Mesendoderm (in vitro differentiated cells): ENCODE results near the gene GGPS1. TPM values are rescaled to one million over a fixed set of nuclear protein-coding genes. Genes with fewer than 3 reads are reported as not detected.
"Not testable (repeated sequence)": the region's sequence is repeated elsewhere in the genome, so short reads cannot be mapped to it uniquely, and the experiment has no call there.

Experiments used
- DNase-seq: peaks from one replicate; pipeline ENCODE4 v3.0.0; 2013
- H2AK5ac ChIP-seq: 2 replicates; pipeline ENCODE4 v1.6.1; 2013; ENCODE audit warnings: low read length, inconsistent platforms
- H2BK120ac ChIP-seq: 2 replicates; pipeline ENCODE4 v1.6.1; 2013; ENCODE audit warnings: low read depth, mild to moderate bottlenecking, low read length, moderate library complexity, mixed read lengths
- H2BK15ac ChIP-seq: replicated peaks from 2 replicates; pipeline ENCODE4 v1.6.1; 2013; ENCODE audit warnings: low read depth, mild to moderate bottlenecking, moderate library complexity
- H2BK5ac ChIP-seq: 2 replicates; pipeline ENCODE4 v1.6.1; 2013; ENCODE audit warnings: low read length, inconsistent platforms
- H3K18ac ChIP-seq: 2 replicates; pipeline ENCODE4 v1.6.1; 2013; ENCODE audit warnings: mild to moderate bottlenecking, low read length, mixed read lengths
- H3K23ac ChIP-seq: one replicate; pipeline ENCODE4 v1.6.1; 2013; ENCODE audit warnings: low read length
- H3K27ac ChIP-seq: 2 replicates; pipeline ENCODE4 v1.5.1; 2013; ENCODE audit warnings: low read depth, mild to moderate bottlenecking, inconsistent platforms, low read length, moderate library complexity
- H3K27me3 ChIP-seq: 2 replicates; pipeline ENCODE4 v1.6.1; 2013; ENCODE audit warnings: low read length, control low read depth, mild to moderate bottlenecking, inconsistent platforms; ENCODE audit not compliant: insufficient read depth, poor library complexity
- H3K36me3 ChIP-seq: 2 replicates; pipeline ENCODE4 v1.6.1; 2013; ENCODE audit warnings: low read length, inconsistent platforms; ENCODE audit not compliant: control insufficient read depth, insufficient read depth
- H3K4ac ChIP-seq: one replicate; pipeline ENCODE4 v1.6.1; 2013; ENCODE audit warnings: low read depth, mild to moderate bottlenecking, low read length, moderate library complexity
- H3K4me1 ChIP-seq: 2 replicates; pipeline ENCODE4 v1.6.1; 2013; ENCODE audit warnings: low read depth, low read length, inconsistent platforms; ENCODE audit not compliant: control insufficient read depth
- H3K4me2 ChIP-seq: 2 replicates; pipeline ENCODE4 v1.6.1; 2013; ENCODE audit warnings: low read length
- H3K4me3 ChIP-seq: 2 replicates; pipeline ENCODE4 v1.5.1; 2013; ENCODE audit warnings: mild to moderate bottlenecking, low read length
- H3K56ac ChIP-seq: one replicate; pipeline ENCODE4 v1.6.1; 2013; ENCODE audit warnings: low read length
- H3K79me1 ChIP-seq: 2 replicates; pipeline ENCODE4 v1.6.1; 2013; ENCODE audit warnings: low read length, inconsistent platforms
- H3K79me2 ChIP-seq: 2 replicates; pipeline ENCODE4 v1.6.1; 2013; ENCODE audit warnings: mild to moderate bottlenecking, low read length; ENCODE audit not compliant: control insufficient read depth, insufficient read depth
- H3K9ac ChIP-seq: 2 replicates; pipeline ENCODE4 v1.6.1; 2013; ENCODE audit warnings: low read length, inconsistent platforms
- H4K5ac ChIP-seq: one replicate; pipeline ENCODE4 v1.6.1; 2013; ENCODE audit warnings: low read length
- H4K8ac ChIP-seq: one replicate; pipeline ENCODE4 v1.6.1; 2013; ENCODE audit warnings: low read depth, mild to moderate bottlenecking, control low read depth, low read length, moderate library complexity
- WGBS: extraction: QIAGEN DNeasy Blood & Tissue Kit; methylation state at CpG from one replicate; pipeline ENCODE4 v1.1.7; 2013; ENCODE audit warnings: low lambda C conversion rate, missing lambda C conversion rate; ENCODE audit not compliant: insufficient coverage; ENCODE audit errors: extremely low coverage; 5-methylcytosine and 5-hydroxymethylcytosine counted together
- small RNA-seq: library from polyadenylated mRNA; stranded (forward); fragments of <200 nt; extraction: miRNeasy Mini kit (QIAGEN cat#:217004); gene quantifications from one replicate; pipeline ENCODE3, GENCODE V24; 2013; ENCODE audit not compliant: insufficient read depth

The GGPS1 gene

DNA sequence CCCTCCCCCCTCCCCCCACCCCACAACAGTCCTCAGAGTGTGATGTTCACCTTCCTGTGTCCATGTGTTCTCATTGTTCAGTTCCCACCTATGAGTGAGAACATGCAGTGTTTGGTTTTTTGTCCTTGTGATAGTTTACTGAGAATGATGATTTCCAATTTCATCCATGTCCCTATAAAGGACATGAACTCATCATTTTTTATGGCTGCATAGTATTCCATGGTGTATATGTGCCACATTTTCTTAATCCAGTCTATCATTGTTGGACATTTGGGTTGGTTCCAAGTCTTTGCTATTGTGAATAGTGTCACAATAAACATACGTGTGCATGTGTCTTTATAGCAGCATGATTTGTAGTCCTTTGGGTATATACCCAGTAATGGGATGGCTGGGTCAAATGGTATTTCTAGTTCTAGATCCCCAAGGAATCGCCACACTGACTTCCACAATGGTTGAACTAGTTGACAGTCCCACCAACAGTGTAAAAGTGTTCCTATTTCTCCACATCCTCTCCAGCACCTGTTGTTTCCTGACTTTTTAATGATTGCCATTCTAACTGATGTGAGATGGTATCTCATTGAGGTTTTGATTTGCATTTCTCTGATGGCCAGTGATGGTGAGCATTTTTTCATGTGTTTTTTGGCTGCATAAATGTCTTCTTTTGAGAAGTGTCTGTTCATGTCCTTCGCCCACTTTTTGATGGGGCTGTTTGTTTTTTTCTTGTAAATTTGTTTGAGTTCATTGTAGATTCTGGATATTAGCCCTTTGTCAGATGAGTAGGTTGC is 53.8 kb downstream of the GGPS1 start:
- not testable (repeated sequence) for H3K18ac ChIP-seq, H3K9ac ChIP-seq, H2BK120ac ChIP-seq, H3K4ac ChIP-seq, H3K36me3 ChIP-seq, H3K4me3 ChIP-seq, H3K4me2 ChIP-seq, H3K27ac ChIP-seq, H2AK5ac ChIP-seq, H2BK15ac ChIP-seq, H3K79me1 ChIP-seq, DNase-seq, H4K5ac ChIP-seq, H3K27me3 ChIP-seq, H3K79me2 ChIP-seq, H3K23ac ChIP-seq, H3K4me1 ChIP-seq, H4K8ac ChIP-seq, H3K56ac ChIP-seq, H2BK5ac ChIP-seq
- WGBS = no CpG with 5 or more reads among the region's 3 CpGs

DNA sequence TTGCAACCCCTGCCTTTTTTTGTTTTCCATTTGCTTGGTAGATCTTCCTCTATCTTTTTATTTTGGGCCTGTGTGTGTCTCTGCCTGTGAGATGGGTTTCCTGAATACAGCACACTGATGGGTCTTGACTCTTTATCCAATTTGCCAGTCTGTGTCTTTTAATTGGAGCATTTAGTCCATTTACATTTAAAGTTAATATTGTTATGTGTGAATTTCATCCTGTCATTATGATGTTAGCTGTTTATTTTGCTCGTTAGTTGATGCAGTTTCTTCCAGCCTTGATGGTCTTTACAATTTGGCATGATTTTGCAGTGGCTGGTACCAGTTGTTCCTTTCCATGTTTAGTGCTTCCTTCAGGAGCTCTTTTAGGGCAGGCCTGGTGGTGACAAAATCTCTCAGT is 57.3 kb downstream of the GGPS1 start:
- H3K56ac ChIP-seq = not testable (repeated sequence)

GRCh38 chr1:235391874-235392273 is 63.5 kb downstream of the GGPS1 start:
- H3K9ac ChIP-seq = no peak overlapping the region
- peaks cover 3% of the 10 kb centered on the region for H3K79me1 ChIP-seq
- H3K27me3 ChIP-seq = no peaks in the 10 kb centered on the region
- no peak for DNase-seq
- H3K4me2 ChIP-seq = no peak overlapping the region
- no peak overlapping the region for H2BK120ac ChIP-seq
- H3K4me1 ChIP-seq = no peaks in the 10 kb centered on the region
- no peak overlapping the region for H2AK5ac ChIP-seq
- H3K79me2 ChIP-seq = peaks cover 8% of the 10 kb centered on the region
- H2BK15ac ChIP-seq = no peak overlapping the region
- H3K36me3 ChIP-seq = no peaks in the 10 kb centered on the region
- H4K5ac ChIP-seq = no peak overlapping the region
- no peak overlapping the region for H4K8ac ChIP-seq
- no peak overlapping the region for H3K4me3 ChIP-seq
- 100% methylated on average over 2 of the region's 4 CpGs for WGBS
- no peak overlapping the region for H3K27ac ChIP-seq
- no peak overlapping the region for H3K4ac ChIP-seq
- H3K18ac ChIP-seq = no peak overlapping the region
- H3K23ac ChIP-seq = no peak overlapping the region
- no peak overlapping the region for H3K56ac ChIP-seq
- H2BK5ac ChIP-seq = no peak overlapping the region

More for the DNA sequence above, 57.3 kb downstream of the GGPS1 start:
- not testable (repeated sequence) for H2AK5ac ChIP-seq, H3K4me1 ChIP-seq, H3K79me1 ChIP-seq, H3K36me3 ChIP-seq, H3K4ac ChIP-seq, H3K18ac ChIP-seq, H2BK5ac ChIP-seq, H4K5ac ChIP-seq, H3K9ac ChIP-seq, DNase-seq, H3K4me3 ChIP-seq, H3K23ac ChIP-seq, H4K8ac ChIP-seq, H2BK120ac ChIP-seq, H3K4me2 ChIP-seq, H2BK15ac ChIP-seq, H3K27me3 ChIP-seq, H3K79me2 ChIP-seq, H3K27ac ChIP-seq
- no CpG with 5 or more reads among the region's 1 CpG for WGBS

Small RNA genes lying within 50 kb of the gene (small RNA-seq; reads per million reads assigned to genes)
- not detected for gene AL391994.1
